ENCODE data around the gene ABCA9.

Gene ABCA9

GRCh38 chr17:69064476-69064875 is 3.7 kb upstream of the ABCA9 start:
- no peak for DNase-seq

GRCh38 chr17:69064001-69064400 is 3.3 kb upstream of the ABCA9 start:
- no peak for DNase-seq

- DNase-seq: no peak
These were observed 2.3 kb upstream of the ABCA9 start for GRCh38 chr17:69062860-69063581.

GRCh38 chr17:69061721-69062556 is 1.2 kb upstream of the ABCA9 start:
- DNase-seq: no peak

GRCh38 chr17:69059458-69060175 is 1.1 kb downstream of the ABCA9 start:
- no peak for DNase-seq

- DNase-seq: no peak
These were observed 2.6 kb downstream of the ABCA9 start for GRCh38 chr17:69058165-69058564.

- DNase-seq: no peak
These were observed 3.4 kb downstream of the ABCA9 start for GRCh38 chr17:69057280-69057679.

- no peak for DNase-seq
These were observed 4.4 kb downstream of the ABCA9 start for GRCh38 chr17:69056179-69056823.

- DNase-seq: no peak
These were observed 5.4 kb downstream of the ABCA9 start for GRCh38 chr17:69055334-69055733.

GRCh38 chr17:69050999-69051775 is 9.5 kb downstream of the ABCA9 start:
- DNase-seq: no peak

- DNase-seq: no peak
These were observed 12.1 kb downstream of the ABCA9 start for GRCh38 chr17:69048634-69049033.

- no peak for DNase-seq
These were observed 13.1 kb downstream of the ABCA9 start for GRCh38 chr17:69047368-69048263.

- DNase-seq: no peak
These were observed 14.5 kb downstream of the ABCA9 start for GRCh38 chr17:69046121-69046807.

- DNase-seq: no peak
These were observed 15.1 kb downstream of the ABCA9 start for GRCh38 chr17:69045646-69046045.

GRCh38 chr17:69044371-69044770 is 16.4 kb downstream of the ABCA9 start:
- DNase-seq: no peak

GRCh38 chr17:69043098-69043734 is 17.5 kb downstream of the ABCA9 start:
- no peak for DNase-seq

- no peak for DNase-seq
These were observed 18.4 kb downstream of the ABCA9 start for GRCh38 chr17:69042308-69042707.

- no peak for DNase-seq
These were observed 28.9 kb downstream of the ABCA9 start for GRCh38 chr17:69031839-69032238.

GRCh38 chr17:69030169-69030568 is 30.6 kb downstream of the ABCA9 start:
- no peak for DNase-seq

- DNase-seq: no peak
These were observed 42.0 kb downstream of the ABCA9 start for GRCh38 chr17:69018687-69019086.
